Erythroblast (primary cell): ENCODE data around the gene PDE6H.

Experiments
- GATA1 ChIP-seq: IDR thresholded peaks from 2 replicates; pipeline ENCODE4 v1.6.1; 2011; ENCODE audit warnings: low read depth, mild to moderate bottlenecking, control low read depth, low read length, moderate library complexity
- POLR2A ChIP-seq: IDR thresholded peaks from 2 replicates; pipeline ENCODE4 v1.6.1; 2011; ENCODE audit warnings: mild to moderate bottlenecking, low read length

DNA sequence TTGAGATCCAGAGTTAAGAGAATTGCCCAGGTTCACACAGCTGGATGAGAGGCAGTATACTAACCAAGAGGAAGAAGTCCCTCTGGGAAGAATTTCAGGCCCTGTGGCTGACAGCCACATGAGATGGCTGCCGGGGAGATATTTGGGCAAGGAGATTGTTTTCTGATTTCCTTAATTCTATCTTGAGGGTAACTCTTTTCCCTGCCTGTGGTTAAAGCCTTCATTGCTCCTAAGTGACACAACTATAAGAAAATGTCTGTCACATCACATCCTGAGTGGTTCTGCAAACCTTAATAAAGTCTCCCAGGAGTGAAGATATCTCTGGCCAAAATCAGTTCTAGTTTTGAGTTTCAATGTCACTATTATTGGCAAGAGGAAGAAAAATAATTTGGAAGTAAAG is 21.0 kb upstream of the PDE6H start:
- no peak for TF ChIP-seq POLR2A
- TF ChIP-seq GATA1, result no peak
